HG03159 (cell line): ENCODE data around the gene BCL2L1.

Experiments
- ATAC-seq: cut with Tn5 transposase; IDR thresholded peaks from one replicate; pipeline ENCODE4 v1.9.1; 2021; ENCODE audit warnings: mild to moderate bottlenecking, moderate library complexity; ENCODE audit not compliant: unreplicated experiment

Gene BCL2L1

DNA sequence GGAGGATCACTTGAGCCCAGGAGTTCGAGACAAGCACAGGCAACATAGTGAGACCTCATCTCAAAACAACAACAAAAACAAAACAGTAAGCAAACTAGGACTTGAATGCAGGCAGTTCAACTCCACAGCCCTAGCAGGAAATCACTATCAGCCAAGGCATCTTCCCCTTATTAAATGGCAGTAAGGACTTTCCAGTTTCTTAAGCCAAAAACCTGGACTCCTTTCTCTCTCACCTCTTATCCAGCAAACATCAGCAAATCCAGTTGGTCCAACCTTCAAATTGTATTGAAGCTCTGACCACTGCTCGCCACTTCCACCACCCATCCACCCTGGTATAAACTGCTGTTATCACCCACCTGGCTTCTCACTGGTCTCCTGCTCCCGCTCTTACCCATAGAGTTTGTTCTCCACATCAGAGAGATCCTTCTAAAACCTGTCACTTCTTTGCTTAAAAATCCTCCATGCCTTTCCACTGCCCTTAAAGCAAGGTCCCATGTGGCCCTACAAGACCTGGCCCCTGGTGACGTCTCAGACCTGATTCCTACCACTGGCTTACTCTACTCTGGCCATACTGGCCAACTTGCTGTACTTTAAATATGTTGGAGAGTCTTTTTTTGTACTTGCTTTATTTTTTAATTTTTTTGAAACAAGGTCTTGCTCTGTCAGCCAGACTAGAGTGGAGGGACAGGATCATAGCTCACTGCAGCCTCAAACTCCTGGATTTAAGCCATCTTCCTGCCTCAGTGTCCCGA is 27.6 kb downstream of the BCL2L1 start:
- no peak for ATAC-seq

DNA sequence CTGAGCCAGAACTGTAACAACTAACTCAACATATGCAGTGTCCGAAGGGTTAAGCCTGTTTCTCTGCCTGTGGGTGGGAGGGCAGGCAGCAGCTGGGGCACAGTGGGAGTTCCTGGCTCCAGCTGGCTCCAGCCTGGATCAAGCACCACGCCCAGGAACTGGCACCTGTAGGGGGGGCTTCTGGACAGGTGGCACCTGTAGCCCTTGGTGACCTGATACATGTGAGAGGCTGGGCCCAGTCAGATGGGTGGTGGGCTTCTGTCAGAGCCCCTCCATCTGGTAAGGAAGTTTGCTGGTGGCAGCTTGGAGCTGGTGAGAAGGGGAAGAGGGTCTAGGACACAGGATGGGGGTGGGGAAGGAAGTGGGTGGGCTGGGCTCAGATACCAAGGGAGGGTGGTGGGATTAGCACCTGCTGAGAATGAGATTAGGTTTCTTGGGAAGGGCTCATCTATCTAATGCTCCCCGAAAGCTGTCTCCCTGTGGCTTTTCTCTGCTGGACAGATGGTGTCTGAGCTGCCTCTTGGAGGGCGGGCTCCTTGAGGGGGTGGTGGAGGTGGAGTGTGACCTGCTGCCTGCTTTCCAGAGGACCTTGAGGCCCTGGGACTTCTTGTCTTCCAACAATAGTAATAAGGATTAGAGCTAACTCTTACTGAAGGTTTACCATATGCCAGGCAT is 28.5 kb downstream of the BCL2L1 start:
- no peak for ATAC-seq

DNA sequence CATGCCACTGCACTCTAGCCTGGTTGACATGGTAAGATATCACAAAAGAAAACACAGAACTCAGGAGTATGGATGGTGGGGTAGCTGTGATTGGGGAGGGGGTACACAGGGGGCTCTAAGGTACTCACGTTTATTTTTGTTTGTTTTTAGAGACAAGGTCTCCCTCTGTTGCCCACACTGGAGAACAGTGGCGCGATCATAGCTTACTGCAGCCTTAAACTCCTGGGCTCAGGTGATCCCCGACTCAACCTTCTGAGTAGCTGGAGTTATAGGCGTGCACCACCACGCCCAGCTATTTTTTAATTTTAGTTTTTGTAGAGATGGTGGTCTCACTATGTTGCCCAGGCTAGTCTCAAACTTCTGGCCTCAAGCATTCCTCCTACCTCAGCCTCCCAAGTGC is 29.3 kb downstream of the BCL2L1 start:
- no peak for ATAC-seq

DNA sequence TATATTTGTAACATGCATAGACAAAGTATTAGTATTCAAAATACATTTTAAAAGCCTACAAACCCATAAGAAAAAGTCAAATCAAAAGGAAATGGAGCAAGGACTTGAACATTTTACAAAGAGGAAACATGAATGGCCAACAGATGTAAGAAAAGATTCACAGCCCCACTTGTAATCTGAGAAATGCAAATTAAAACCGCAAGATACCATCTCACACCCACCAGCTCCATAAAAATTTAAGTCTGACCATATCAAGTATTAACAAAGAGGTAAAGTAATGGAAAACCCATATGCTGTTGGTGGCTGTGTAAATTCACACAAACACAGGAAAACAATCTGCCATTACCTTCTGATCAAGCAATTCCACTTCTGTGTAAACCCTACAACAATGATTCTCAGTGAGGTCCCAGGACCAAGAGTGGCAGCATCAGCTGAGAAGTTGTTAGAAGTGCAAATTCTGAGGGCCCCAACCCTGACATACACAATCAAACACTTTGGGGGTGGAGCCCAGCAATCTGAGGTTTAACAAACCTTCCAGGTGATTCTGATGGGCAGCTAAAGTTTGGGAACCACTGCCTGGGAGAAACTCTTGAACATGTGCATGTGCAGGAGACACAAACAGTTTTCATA is 30.9 kb downstream of the BCL2L1 start:
- no peak for ATAC-seq

DNA sequence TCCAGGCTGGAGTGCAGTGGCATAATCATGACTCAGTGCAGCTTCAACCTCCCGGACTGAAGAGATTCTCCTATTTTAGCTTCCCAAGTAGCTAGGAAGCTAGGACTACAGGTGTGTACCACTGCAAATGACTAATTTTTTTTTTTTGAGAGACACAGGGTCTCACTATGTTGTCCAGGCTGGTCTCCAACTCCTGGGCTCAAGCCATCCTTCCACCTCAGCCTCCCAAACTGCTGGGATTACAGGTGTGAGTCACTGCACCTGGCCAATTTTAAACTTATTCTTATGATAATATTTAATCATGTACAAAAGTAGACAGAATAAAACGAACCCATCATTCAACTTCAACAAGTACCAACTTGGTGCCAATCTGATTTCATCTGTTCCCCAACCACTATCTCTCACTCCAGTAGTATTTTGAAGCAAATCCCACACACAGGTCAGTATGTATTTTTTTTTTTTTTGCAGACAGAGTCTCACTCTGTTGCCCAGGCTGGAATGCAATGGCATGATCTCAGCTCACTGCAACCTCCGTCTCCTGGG is 32.5 kb downstream of the BCL2L1 start:
- ATAC-seq: no peak

DNA sequence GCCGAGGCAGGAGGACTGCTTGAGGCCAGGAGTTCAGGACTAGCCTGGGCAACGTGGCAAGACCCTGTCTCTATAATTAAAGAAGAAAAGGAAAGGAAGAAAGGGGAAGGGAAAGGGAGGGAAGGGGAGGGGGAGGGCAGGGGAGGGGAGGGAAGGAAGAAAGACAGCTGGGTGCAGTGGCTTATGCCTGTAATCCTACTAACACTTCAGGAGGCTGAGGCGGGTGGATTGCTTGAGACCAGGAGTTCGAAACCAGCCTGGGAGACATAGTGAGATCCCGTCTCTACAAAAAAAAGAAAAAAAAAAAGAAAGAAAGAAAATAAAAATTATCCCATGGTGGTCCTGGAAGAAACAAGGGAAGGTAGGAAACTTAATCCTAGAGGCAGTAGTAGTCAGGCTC is 33.5 kb downstream of the BCL2L1 start:
- no peak for ATAC-seq

DNA sequence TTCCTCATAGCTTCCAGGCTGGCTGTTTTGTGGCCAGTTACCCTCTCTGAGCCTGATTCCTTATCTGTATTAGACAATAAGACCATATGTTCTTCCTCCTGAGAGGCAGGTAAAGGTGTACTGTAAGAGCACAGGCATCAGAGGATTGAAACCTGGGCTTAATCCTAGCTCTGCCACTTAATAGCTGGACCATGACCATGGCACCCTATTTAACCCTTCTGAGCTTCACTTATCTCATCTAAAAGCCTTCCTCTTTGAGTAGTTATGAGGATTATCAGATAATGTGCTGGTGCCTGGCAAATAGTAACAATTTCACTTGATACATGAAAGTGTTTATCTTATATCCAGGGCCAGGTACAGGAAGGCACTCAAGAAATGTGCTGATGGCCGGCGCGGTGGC is 34.9 kb downstream of the BCL2L1 start:
- no peak for ATAC-seq

DNA sequence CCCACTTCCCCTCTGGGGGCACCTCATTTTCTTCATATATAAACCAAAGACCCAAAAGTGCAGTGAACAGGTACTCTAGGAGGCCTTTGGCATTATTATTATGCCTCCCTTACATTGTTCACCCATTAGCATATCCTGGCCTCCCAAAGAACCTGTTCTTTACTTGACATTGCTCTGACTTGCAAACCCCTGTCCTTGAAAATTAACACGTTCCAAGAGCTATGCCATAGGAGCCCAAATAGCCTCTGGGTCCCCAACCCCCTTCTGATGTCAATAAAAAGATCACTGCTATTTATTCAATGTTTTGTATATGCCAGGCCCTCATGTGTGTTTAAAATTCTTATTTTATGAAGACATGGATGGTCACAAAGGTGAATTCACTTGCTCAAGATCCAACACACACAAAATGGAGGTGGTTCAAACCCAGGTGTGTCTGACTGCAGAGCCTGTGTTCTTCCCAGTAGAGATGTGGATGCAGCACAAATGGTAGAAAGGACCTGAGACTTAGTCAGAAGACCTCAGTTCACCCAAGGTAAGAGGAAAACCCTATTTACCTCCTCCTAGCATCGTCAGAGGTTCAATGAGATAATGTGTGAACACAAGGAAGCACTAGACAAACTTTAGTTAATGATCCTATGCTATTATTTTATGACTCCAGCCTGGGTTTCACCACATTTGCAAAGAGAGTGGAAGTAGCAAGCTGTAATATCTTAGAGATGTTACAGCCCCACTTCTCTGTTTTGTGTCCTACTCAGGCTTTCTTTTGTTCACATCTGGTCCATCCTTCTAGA is 36.6 kb downstream of the BCL2L1 start:
- no peak for ATAC-seq

DNA sequence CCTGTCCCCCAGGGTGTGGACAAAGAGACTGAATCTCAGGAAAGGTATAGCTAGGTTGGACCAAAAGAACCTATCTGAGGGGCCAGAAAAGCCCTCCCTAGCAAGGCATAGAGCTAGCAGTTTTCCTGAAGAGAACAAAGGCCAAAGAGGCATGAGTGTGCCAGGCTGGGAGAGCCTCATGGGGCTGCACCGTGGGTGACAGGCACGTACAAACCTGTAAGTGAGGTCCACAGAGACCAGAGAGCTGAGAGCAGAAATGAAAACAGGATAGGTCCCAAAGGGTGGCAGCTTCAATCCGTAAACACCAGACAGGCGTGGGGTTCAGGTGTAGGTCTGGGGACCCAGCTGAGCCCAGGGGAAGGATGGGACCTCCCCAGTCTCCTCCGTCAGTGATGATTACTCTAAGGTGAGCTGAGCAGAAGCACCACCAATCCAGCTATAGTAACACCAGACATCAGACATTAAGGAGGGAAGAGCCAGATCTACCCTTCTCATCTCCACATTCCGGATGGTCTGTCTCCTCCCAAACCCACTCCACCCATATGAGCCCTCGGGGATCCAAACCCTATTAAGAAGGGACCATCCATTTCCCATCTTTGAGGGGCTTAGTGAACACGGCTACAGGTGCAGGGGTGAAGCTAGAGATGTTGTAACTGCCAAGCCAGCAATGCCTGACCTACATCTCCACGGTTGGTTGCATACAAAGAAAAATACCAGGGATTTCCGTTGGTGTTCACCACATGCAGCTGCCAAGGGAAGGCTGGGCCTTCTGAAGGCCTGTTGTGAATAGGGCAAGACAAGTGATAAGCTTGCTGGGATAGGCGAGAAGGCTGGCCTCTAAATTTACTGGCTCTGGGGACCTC is 38.3 kb downstream of the BCL2L1 start:
- no peak for ATAC-seq

DNA sequence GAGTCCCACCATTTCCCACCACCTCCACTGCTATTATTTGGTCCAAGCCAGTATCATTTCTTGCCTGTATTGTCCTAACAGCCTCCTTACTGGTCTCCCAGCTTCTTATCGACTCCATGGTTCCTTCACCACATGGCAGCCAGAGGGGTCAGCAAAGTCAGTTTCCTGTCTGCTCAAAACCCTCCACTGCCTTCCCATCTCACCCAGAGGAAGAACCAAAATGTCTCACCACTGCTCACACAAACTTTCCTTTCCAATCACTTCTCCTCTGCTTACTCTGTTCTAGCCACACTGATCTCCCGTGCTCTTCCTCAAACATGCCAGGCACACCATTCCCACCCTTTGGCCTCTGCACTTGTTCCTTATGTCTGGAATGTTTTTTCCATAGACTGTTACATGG is 39.7 kb downstream of the BCL2L1 start:
- ATAC-seq: no peak

DNA sequence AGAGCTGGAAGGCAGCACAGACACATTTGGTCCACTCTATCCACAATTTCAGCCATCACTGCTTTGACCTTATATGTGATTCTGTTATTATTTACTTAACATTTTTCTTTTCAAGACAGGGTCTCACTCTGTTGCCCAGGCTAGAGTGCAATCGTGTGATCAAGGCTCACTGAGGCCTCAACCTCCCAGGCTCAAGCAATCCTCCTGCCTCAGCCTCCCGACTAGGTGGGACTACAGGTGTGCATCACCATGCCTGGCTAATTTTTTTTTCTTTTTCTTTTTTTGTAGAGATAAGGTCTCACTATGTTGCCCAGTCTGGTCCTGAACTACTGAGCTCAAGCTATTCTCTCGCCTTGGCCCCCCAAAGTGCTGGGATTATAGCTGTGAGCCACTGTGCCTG is 40.3 kb downstream of the BCL2L1 start:
- no peak for ATAC-seq

DNA sequence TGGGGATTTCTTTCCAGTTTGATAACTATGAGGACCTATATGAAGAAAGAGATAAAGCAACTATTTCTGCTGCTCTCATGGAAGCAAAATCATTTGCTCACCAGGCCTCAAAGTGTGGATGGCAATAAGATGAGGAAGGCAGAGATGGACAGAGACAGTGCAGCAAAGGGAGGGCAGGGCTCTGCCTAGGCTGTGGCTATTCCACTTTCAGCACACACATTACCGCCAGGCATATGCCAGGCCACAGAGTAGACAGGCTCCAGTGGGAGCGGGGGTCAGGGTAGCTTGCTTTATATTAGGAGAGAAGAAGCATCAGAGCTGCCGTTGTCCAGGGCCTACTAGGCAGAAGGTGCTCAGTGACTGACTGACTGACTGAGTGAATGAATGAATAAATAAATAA is 40.9 kb downstream of the BCL2L1 start:
- ATAC-seq: no peak

DNA sequence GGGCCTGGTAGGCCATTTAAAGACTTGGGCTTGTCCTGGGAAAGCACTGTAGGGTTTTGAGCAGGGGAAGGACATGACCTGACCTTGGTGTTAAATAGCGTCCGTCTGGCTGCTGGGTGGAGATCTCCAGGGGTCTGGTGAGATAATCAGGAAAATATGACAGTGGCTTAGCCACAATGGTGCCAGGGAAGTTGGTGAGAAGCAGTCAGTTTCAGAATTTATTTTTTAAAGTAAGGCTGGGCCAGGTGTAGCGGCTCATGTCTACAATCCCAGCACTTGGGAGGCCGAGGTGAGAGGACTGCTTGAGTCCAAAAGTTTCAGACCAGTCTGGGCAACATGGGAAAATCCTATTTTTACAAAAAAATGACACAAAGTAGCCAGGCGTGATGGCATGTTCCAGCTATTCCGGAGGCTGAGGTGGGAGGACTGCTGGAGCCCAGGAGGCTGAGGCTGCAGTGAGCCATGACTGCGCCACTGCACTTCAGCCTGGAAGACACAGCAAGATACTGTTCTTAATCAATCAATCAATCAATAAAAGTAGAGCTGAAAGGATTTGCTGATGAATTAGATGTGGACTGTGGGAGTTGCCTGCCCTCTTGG is 41.4 kb downstream of the BCL2L1 start:
- ATAC-seq: no peak

DNA sequence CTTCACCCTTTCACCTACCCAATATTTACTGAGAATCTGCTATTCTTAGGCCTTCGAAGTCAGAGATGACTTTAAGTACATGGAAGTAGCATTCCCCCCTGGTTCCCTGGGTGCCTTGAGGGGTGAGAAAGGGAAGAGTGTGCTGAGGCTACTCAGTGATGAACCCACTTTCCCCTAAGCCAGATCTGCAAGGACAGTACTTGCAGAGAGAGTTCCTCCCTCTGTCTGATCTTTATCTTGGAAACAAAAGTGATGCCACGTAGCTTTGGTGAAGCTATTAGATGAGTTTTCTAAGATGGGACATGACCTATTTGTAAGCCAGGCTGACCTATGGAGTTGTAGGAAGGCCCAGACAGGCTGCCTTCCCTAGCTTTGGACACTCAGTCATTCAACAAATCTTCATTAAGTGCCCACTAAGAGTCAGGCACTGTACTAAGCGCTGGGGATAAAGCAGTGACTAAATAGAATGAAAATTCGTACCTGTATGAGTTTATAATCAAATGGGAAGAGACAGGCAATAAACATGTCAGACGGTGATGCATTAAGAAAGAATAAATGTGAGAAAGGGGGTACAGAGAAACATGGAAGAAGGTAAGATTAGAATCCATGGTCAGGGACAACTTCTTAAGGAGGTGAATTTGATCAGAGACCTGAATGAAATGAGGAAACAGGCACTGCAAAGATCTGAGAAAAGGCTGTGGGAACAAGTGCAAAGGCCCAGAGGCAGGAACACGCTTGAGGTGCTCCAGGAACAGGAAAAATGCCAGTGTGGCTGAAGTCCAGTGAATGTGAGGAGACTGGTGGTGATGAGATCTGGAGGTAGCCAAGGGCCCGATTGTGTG is 42.2 kb downstream of the BCL2L1 start:
- no peak for ATAC-seq

DNA sequence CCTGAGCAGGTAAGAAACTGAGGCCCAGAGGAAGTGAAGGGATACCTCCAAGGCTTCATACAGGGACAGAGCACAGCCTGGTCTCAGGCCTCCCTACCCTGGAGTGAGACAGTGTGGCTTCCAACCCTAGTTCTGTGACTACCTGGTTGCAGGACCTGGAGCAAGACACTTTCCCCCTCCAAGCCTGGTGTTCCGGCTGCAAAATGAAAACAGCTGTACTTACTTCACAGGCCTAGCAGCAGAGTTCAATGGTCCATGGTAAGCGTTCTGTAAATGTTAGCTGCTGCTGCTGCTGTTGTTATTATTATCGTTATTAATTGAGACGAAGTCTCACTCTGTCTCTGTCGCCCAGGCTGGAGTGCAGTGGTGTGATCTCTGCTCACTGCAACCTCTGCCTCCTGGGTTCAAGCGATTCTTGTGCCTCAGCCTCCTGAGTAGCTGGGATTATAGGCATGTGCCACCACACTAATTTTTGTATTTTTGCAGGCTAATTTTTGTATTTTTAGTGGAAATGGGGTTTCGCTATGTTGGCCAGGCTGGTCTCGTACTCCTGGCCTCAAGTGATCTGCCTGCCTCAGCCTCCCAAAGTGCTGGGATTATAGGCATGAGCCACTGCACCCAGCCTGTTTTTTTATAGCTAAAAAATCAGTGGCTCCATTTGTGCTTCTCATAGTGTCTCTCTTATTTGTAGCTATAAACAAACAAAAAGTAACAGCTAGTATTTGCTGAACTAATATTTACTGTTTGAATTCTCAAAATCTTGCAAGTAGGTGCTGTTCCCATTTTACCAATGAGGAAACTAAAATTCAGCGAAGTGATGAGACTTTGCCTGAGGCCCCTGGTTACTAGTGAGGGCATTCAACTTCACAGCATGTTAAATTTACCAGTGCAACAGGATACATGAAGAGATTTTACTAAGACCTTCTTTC is 43.0 kb downstream of the BCL2L1 start:
- no peak for ATAC-seq

DNA sequence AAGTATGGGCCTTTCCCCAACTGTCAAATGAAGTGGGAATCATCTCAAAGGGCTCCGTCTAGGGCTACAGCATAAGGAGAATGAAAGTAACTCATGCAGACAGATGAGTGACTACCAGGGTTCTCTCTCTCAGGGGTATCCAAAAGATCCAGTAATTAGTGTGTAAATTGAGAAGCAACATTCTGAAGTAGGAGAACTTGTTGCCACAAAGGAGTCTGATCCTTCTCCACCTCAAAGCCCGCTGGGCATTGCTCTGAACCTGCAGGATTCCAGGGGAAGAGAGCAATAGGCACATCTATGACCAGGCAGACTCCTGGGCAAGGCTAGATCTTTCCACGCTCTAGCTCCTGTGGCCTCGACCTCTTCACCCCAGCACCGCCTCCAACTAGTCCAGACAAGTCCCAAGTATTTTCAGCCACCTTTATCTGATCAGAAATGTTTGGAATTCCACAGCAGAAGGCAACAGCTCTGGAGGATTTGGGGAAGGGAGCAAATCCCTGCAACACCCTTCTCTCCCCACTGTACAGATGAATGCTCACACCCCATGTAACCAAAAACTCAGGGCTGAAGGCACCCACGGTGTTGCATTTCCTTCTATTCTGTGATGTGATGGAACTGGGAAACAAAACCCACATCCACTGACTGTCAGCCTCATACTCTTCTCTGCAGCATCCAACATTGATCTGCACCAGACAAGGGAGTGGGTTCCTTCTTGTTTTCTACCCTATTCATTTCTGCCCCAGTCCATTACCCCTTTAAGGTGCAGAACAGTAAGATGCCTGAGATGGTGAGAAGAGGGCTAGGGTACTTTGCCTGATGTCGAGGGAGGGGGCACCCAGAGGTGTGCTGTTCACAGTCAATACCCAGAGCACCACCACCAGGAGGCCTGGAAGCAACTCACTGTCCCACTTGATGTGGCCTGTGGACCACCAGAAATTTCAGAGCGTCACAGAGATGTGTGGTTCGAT is 44.0 kb downstream of the BCL2L1 start:
- ATAC-seq: no peak
